Skeletal muscle satellite cell (primary cell): ENCODE data around the gene PTH1R.

ENCODE experiments used
- H3K27me3 ChIP-seq: 2 replicates; pipeline ENCODE4 v1.7.0; 2013; ENCODE audit warnings: low read length; ENCODE audit not compliant: control insufficient read depth, insufficient read depth
- H3K36me3 ChIP-seq: 2 replicates; pipeline ENCODE4 v1.7.0; 2013; ENCODE audit warnings: mild to moderate bottlenecking, control low read depth, low read length; ENCODE audit not compliant: insufficient read depth
- H3K4me1 ChIP-seq: 2 replicates; pipeline ENCODE4 v1.7.0; 2013; ENCODE audit warnings: low read length; ENCODE audit not compliant: control insufficient read depth, insufficient read depth
- H3K4me2 ChIP-seq: 2 replicates; pipeline ENCODE4 v1.7.0; 2013; ENCODE audit warnings: mild to moderate bottlenecking, low read length
- H3K4me3 ChIP-seq: 2 replicates; pipeline ENCODE4 v1.7.0; 2013; ENCODE audit warnings: low read length
- H3K9ac ChIP-seq: 2 replicates; pipeline ENCODE4 v1.7.0; 2013; ENCODE audit warnings: mild to moderate bottlenecking, low read depth, low read length, moderate library complexity
- H3K9me3 ChIP-seq: replicated peaks from 2 replicates; pipeline ENCODE4 v1.7.0; 2013; ENCODE audit warnings: mild to moderate bottlenecking, control low read depth, low read length

PTH1R gene

GRCh38 chr3:46897031-46897430 lies 19.5 kb downstream of the PTH1R start:
- H3K4me3 ChIP-seq: no peak overlapping the region
- no peaks in the 10 kb centered on the region for H3K9me3 ChIP-seq
- peaks cover 20% of the 10 kb centered on the region for H3K4me1 ChIP-seq
- no peak overlapping the region for H3K9ac ChIP-seq
- H3K27me3 ChIP-seq: peaks cover 9% of the 10 kb centered on the region
- no peak overlapping the region for H3K4me2 ChIP-seq
- no peaks in the 10 kb centered on the region for H3K36me3 ChIP-seq

GRCh38 chr3:46897829-46898320 lies 20.4 kb downstream of the PTH1R start:
- no peak overlapping the region for H3K4me2 ChIP-seq
- H3K4me3 ChIP-seq: no peak overlapping the region
- no peaks in the 10 kb centered on the region for H3K36me3 ChIP-seq
- no peak overlapping the region for H3K9ac ChIP-seq
- H3K9me3 ChIP-seq: no peaks in the 10 kb centered on the region
- H3K27me3 ChIP-seq: peaks cover 9% of the 10 kb centered on the region
- peaks cover 14% of the 10 kb centered on the region for H3K4me1 ChIP-seq

GRCh38 chr3:46898321-46899150 lies 21.0 kb downstream of the PTH1R start:
- Histone ChIP-seq H3K4me2 (peak overlapping the region; percentile 67), H3K27me3 (peaks cover 9% of the 10 kb centered on the region), H3K9ac (no peak overlapping the region), H3K4me1 (peaks cover 13% of the 10 kb centered on the region), H3K4me3 (peak overlapping the region; percentile 28), H3K9me3 (no peaks in the 10 kb centered on the region), H3K36me3 (no peaks in the 10 kb centered on the region)

DNA sequence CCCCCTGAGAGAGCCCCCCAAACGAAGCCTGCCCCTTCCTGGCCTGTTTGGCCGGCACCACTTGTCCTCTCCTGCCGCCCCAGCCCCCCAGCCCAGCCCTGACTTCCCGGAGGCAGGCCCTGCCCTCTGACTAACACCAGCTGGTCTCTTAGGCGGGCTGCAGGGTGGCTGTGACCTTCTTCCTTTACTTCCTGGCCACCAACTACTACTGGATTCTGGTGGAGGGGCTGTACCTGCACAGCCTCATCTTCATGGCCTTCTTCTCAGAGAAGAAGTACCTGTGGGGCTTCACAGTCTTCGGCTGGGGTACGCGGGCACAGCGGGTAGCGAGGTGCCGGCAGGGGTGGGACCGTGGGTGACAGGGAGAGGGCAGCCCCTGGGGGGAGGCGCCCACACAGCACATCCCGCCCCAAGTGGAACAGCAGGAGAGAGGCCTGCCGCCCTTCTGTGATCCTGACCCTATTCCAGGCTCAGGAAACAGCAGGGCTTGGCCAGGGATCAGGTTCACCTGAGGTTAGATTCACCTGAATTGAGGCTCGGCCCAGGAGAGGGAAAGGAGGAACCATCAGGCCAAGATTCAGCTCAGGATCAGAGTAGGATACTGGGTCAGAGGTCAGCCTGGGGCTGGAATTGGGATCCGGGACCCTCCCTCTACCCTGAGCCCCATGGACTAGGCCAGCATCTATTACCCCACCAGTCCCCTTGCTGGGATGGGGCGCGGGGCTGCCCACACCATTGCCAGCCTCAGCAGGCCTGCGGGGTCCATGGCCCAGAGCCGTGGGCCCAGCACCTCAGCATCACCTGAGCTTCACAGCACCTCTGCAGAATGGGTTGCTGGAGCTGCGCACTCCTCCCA lies 21.9 kb downstream of the PTH1R start:
- H3K36me3 ChIP-seq: no peaks in the 10 kb centered on the region
- no peaks in the 10 kb centered on the region for H3K9me3 ChIP-seq
- peaks cover 19% of the 10 kb centered on the region for H3K4me1 ChIP-seq
- peaks cover 9% of the 10 kb centered on the region for H3K27me3 ChIP-seq
- H3K4me3 ChIP-seq: peak overlapping the region; percentile 28
- H3K9ac ChIP-seq: no peak overlapping the region
- peak overlapping the region; percentile 67 for H3K4me2 ChIP-seq

DNA sequence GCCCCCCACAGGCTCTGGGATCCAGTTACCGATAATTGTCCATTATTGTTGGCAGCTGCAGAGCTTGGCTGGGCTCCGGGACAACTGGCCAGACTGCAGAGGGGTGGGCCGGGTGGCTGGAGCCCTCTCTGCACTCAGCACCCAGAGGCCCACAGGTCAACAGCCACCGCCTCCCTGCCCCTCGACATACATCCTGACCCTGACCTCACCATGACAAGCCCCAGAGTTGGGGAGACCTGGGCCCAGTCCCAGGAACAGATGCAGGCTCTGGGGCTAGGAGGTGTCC lies 22.4 kb downstream of the PTH1R start:
- H3K9me3 ChIP-seq: no peaks in the 10 kb centered on the region
- peaks cover 19% of the 10 kb centered on the region for H3K4me1 ChIP-seq
- H3K36me3 ChIP-seq: no peaks in the 10 kb centered on the region
- H3K4me3 ChIP-seq: no peak overlapping the region
- peaks cover 9% of the 10 kb centered on the region for H3K27me3 ChIP-seq
- no peak overlapping the region for H3K4me2 ChIP-seq
- no peak overlapping the region for H3K9ac ChIP-seq

- H3K4me1 ChIP-seq: peaks cover 19% of the 10 kb centered on the region
- no peak overlapping the region for H3K4me2 ChIP-seq
- no peaks in the 10 kb centered on the region for H3K9me3 ChIP-seq
- H3K9ac ChIP-seq: no peak overlapping the region
- H3K27me3 ChIP-seq: peaks cover 9% of the 10 kb centered on the region
- H3K4me3 ChIP-seq: no peak overlapping the region
- H3K36me3 ChIP-seq: no peaks in the 10 kb centered on the region
These were observed 22.8 kb downstream of the PTH1R start for GRCh38 chr3:46900356-46900755.

GRCh38 chr3:46901061-46901460 lies 23.5 kb downstream of the PTH1R start:
- H3K4me2 ChIP-seq: no peak overlapping the region
- H3K27me3 ChIP-seq: peaks cover 6% of the 10 kb centered on the region
- H3K36me3 ChIP-seq: no peaks in the 10 kb centered on the region
- no peak overlapping the region for H3K4me3 ChIP-seq
- H3K9me3 ChIP-seq: no peaks in the 10 kb centered on the region
- no peak overlapping the region for H3K9ac ChIP-seq
- peaks cover 19% of the 10 kb centered on the region for H3K4me1 ChIP-seq

DNA sequence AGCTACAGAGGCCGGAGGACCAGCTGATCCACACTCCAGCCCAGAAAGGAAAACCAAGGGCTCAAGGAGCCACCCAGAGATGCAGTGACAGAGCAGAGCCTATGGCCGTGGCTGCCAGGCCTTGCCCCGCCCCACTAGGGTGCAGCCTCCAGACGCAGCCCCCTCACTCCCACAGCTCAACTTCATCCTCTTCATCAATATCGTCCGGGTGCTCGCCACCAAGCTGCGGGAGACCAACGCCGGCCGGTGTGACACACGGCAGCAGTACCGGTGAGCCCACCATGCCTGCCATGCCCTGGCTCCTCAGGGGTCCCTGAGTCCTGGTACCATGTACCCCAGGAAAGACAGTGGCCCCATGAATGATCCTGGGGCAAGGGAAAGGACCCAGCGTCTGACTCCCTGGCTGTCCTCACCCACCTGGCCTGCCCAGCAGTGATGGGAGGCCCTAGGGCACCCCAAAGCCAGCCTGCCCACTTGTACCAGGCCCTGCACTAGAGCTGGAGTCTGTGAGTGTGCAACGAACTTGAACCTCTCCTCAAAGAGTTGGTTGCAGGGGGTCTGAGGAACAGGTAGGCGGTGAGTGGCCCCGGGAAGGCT lies 24.2 kb downstream of the PTH1R start:
- H3K9ac ChIP-seq: no peak overlapping the region
- H3K27me3 ChIP-seq: peaks cover 4% of the 10 kb centered on the region
- no peaks in the 10 kb centered on the region for H3K9me3 ChIP-seq
- no peaks in the 10 kb centered on the region for H3K36me3 ChIP-seq
- H3K4me3 ChIP-seq: no peak overlapping the region
- no peak overlapping the region for H3K4me2 ChIP-seq
- H3K4me1 ChIP-seq: peaks cover 19% of the 10 kb centered on the region

- Histone ChIP-seq H3K9ac (no peak overlapping the region), H3K4me3 (no peak overlapping the region), H3K4me1 (peaks cover 19% of the 10 kb centered on the region), H3K27me3 (peaks cover 4% of the 10 kb centered on the region), H3K4me2 (no peak overlapping the region), H3K9me3 (no peaks in the 10 kb centered on the region), H3K36me3 (no peaks in the 10 kb centered on the region)
These were observed 24.7 kb downstream of the PTH1R start for GRCh38 chr3:46902188-46902631.

DNA sequence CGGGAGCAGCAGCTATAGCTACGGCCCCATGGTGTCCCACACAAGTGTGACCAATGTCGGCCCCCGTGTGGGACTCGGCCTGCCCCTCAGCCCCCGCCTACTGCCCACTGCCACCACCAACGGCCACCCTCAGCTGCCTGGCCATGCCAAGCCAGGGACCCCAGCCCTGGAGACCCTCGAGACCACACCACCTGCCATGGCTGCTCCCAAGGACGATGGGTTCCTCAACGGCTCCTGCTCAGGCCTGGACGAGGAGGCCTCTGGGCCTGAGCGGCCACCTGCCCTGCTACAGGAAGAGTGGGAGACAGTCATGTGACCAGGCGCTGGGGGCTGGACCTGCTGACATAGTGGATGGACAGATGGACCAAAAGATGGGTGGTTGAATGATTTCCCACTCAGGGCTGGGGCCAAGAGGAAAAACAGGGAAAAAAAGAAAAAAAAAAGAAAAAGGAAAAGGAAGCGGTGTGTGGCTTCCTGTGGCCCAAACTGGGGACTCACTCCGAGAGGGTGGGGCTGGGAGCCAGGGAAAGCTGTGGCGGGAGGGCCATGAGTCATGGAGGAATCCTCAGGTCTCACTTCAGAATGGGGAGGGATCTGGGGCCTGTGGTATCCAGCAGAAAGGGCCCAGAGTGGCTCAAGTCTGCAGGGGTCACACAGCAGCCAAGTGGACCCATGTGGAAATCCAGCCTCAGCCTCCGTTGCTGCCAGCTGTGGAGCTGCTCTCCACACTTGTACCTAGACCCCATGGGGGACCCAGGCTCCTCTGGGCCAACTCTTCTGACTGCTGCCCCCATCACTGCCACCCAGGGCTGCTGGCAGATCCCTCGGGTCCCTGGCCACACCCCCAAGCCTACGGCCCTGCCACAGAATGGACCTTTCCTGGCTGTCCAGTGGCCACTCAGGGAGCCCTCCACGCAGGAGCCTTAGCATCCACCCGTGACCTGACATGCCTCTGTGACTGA lies 26.1 kb downstream of the PTH1R start:
- Histone ChIP-seq H3K9ac (no peak overlapping the region), H3K4me1 (peaks cover 25% of the 10 kb centered on the region), H3K4me2 (no peak overlapping the region), H3K36me3 (no peaks in the 10 kb centered on the region), H3K27me3 (no peaks in the 10 kb centered on the region), H3K4me3 (no peak overlapping the region), H3K9me3 (no peaks in the 10 kb centered on the region)
